Measurements from ENCODE around the gene CCDC15.

DNA sequence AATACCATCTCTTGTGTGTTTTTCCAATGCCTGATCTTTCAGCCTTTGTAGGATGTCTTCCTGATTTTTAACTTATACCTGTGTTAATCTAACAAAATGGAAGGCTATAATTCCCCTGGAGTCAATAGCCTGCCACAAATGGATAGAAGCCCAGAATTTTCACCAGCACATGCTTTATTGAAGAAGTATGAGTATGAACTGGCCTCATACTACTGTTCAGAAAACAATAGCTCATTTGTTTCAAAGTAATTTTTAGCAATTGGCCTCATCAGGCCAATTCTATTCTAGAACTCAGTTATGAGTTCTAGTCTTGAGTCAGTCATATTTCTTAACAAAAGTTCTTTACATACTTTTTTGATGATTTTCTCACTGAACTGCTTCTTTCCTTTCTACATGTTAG, 68.5 kb downstream of the CCDC15 start:
- TF ChIP-seq CTCF (IDR thresholded peaks at IDR 0.05) = no peak
- no peak for TF ChIP-seq MAZ (IDR thresholded peaks at IDR 0.05; ENCODE audit: borderline replicate concordance, low read depth, low read length)
